ENCODE measurements around the gene CALB2. TPM values are rescaled to one million over a fixed set of nuclear protein-coding genes. Genes with fewer than 3 reads are reported as not detected.

CALB2 gene
- total and polyA plus RNA-seq, 2 of the 8 experiments (the other 6 are each of a cell fraction or from before 2014, with no cell fraction given), result 1.9 to 2.6 TPM

- no peak overlapping the region for H3K9ac ChIP-seq (replicated peaks in 1 of 4; ENCODE audit: extremely low read depth in 1 of 4, low read depth in 3 of 4, low read length in 3 of 4)
- no peak overlapping the region for H2AFZ ChIP-seq (ENCODE audit: low read length)
- H3K27ac ChIP-seq (ENCODE audit: low read depth, low read length), result no peak overlapping the region
- H4K8ac ChIP-seq (ENCODE audit: extremely low read depth, insufficient read depth, low read length), result no peak overlapping the region
- no peaks in the 10 kb centered on the region for H3K23me2 ChIP-seq (ENCODE audit: low read depth, low read length)
- no peak overlapping the region for H3K18ac ChIP-seq (ENCODE audit: extremely low read depth, low read length)
- H2BK120ac ChIP-seq (replicated peaks; ENCODE audit: low read depth, low read length), result no peak overlapping the region
- H3K4me1 ChIP-seq (replicated peaks in 1 of 4; ENCODE audit: control insufficient read depth in 3 of 4, insufficient read depth in 4 of 4, low read length in 3 of 4), result no peaks in the 10 kb centered on the region
- ChIA-PET POLR2A (ENCODE audit: partially characterized antibody) (no interaction called here), CTCF (ENCODE audit: partially characterized antibody) (interaction anchor here (1.0 to 6.7 kb wide), 4 partner anchors 19 to 74 kb away, joined by 3 to 24 read pairs (median 10); partner anchors contain the start of gene CALB2)
- FAIRE-seq (no peak), DNase-seq (ENCODE audit: low read depth in 1 of 2, low spot score in 2 of 2) (no peak)
- H3K4me2 ChIP-seq (ENCODE audit: insufficient read depth in 1 of 2, low read depth in 2 of 2, low read length in 2 of 2), result no peak overlapping the region; a peak in 1 of 4 replicates
- TF ChIP-seq BRCA1 (IDR thresholded peaks at IDR 0.05; ENCODE audit: low read depth, low read length), result no peak
- TF ChIP-seq PHF8 (conservative IDR thresholded peaks at IDR 0.05; ENCODE audit: low read depth, low read length), result no peak
- no peak for TF ChIP-seq TEAD4 (IDR thresholded peaks at IDR 0.05; ENCODE audit: low read depth, low read length)
- TF ChIP-seq CHD1 (IDR thresholded peaks at IDR 0.05; ENCODE audit: low read depth, low read length), result no peak
- TF ChIP-seq GABPA (IDR thresholded peaks at IDR 0.05; ENCODE audit: borderline replicate concordance, insufficient read depth, low read length), result no peak
- no peak for TF ChIP-seq POU5F1 (IDR thresholded peaks at IDR 0.05; ENCODE audit: low read depth, low read length)
- TF ChIP-seq EGR1 (IDR thresholded peaks at IDR 0.05; ENCODE audit: borderline replicate concordance, low read depth, low read length), result no peak
- no peak for TF ChIP-seq NANOG (IDR thresholded peaks at IDR 0.05; ENCODE audit: insufficient read depth, low read depth, low read length, poor library complexity, severe bottlenecking)
- TF ChIP-seq ZNF274 (IDR thresholded peaks at IDR 0.05; ENCODE audit: borderline replicate concordance, extremely low read depth, low read length), result no peak
- no peak for TF ChIP-seq JUND (IDR thresholded peaks at IDR 0.05; ENCODE audit: low read length)
- no peak for TF ChIP-seq RBBP5 (IDR thresholded peaks at IDR 0.05; ENCODE audit: borderline replicate concordance, low read depth, low read length)
- no peak for TF ChIP-seq SIX5 (IDR thresholded peaks at IDR 0.05; ENCODE audit: low read depth, low read length)
- no peak for TF ChIP-seq SIN3A (conservative IDR thresholded peaks at IDR 0.05 in 1 of 2, IDR thresholded peaks at IDR 0.05 in 1 of 2; ENCODE audit: low read depth in 1 of 2, low read length in 2 of 2)
- TF ChIP-seq TCF12 (IDR thresholded peaks at IDR 0.05; ENCODE audit: low read depth, low read length), result no peak
- TF ChIP-seq KDM1A (IDR thresholded peaks at IDR 0.05; ENCODE audit: borderline replicate concordance, low read length), result no peak
- no peak overlapping the region for H2AK5ac ChIP-seq (ENCODE audit: low read depth, low read length)
- no peak overlapping the region for H2BK20ac ChIP-seq (ENCODE audit: low read length)
- H3K27me3 ChIP-seq (replicated peaks in 1 of 4; ENCODE audit: control insufficient read depth in 3 of 4, extremely low read depth in 1 of 4, insufficient read depth in 3 of 4, low read length in 3 of 4), result no peaks in the 10 kb centered on the region
- peaks cover 0 to 2% of the 10 kb centered on the region in 2 experiments for H4K20me1 ChIP-seq (replicated peaks in 1 of 2; ENCODE audit: control insufficient read depth in 1 of 2, insufficient read depth in 2 of 2, low read length in 2 of 2)
- H3K14ac ChIP-seq (ENCODE audit: insufficient read length), result no peak overlapping the region
- no peaks in the 10 kb centered on the region for H3K36me3 ChIP-seq (ENCODE audit: control insufficient read depth in 2 of 4, insufficient read depth in 4 of 4, low read length in 3 of 4)
- H2BK12ac ChIP-seq (ENCODE audit: low read depth, low read length), result no peak overlapping the region
- no peak overlapping the region for H4K91ac ChIP-seq (replicated peaks; ENCODE audit: insufficient read length, low read length)
- no peak overlapping the region for H3K4ac ChIP-seq (replicated peaks; ENCODE audit: insufficient read length, low read depth, low read length)
- no peak overlapping the region for H4K5ac ChIP-seq (ENCODE audit: insufficient read length, low read depth, low read length)
- H3K9me3 ChIP-seq (ENCODE audit: insufficient read depth in 2 of 2, low read depth in 1 of 2, low read length in 1 of 2), result no peaks in the 10 kb centered on the region
- H3K4me3 ChIP-seq (ENCODE audit: extremely low read depth in 1 of 4, insufficient read depth in 2 of 4, low read depth in 3 of 4, low read length in 4 of 4), result no peak overlapping the region
- no peak overlapping the region for H3K56ac ChIP-seq (replicated peaks; ENCODE audit: insufficient read length, low read depth, low read length)
- H2BK15ac ChIP-seq (ENCODE audit: low read length), result no peak overlapping the region
- WGBS, 2 experiments (ENCODE audit: extremely low coverage in 1 of 2, insufficient coverage in 1 of 2, insufficient read length in 1 of 2, insufficient replicate concordance in 2 of 2, low coverage in 1 of 2, low lambda C conversion rate in 2 of 2, missing lambda C conversion rate in 1 of 2), result 96% methylated on average over 1 of the region's 1 CpG; no CpG with 5 or more reads in 1 of the 2 experiments
- no peak overlapping the region for H3K23ac ChIP-seq (ENCODE audit: insufficient read length)
- no peaks in the 10 kb centered on the region for H3K79me2 ChIP-seq (ENCODE audit: control insufficient read depth in 1 of 2, insufficient read depth in 2 of 2, low read length in 2 of 2)
- H2BK5ac ChIP-seq (ENCODE audit: low read depth, low read length), result no peak overlapping the region
- H3K79me1 ChIP-seq (ENCODE audit: low read depth, low read length), result no peaks in the 10 kb centered on the region
Observed at GRCh38 chr16:71338632-71339031, 19.9 kb upstream of the CALB2 start.

Measured in H1 (cell line).